GM23338 (cell line): ENCODE measurements around the gene SLC37A2. TPM values are rescaled to one million over a fixed set of nuclear protein-coding genes. Genes with fewer than 3 reads are reported as not detected.

Source experiments
- ATAC-seq: fragments of 200-7000 bp; cut with Tn5 transposase; 3 replicates; pipeline ENCODE4 v1.9.1; 2020
- DNase-seq: peaks from one replicate; pipeline ENCODE4 v3.0.0-alpha.2; 2015; ENCODE audit warnings: low spot score
- H2AFZ ChIP-seq: fragments of 200-600 bp; sonication (generic); 2 replicates; pipeline ENCODE4 v1.8.0; 2016; ENCODE audit warnings: antibody characterized with exemption, mild to moderate bottlenecking, moderate library complexity
- H3F3A ChIP-seq: fragments of 200-600 bp; sonication (generic); replicated peaks from 2 replicates; pipeline ENCODE4 v1.8.0; 2017; ENCODE audit warnings: antibody characterized with exemption, mixed run types, low read depth
- H3K27ac ChIP-seq: fragments of 200-600 bp; sonication (generic); 2 replicates; pipeline ENCODE4 v1.6.1; 2016; ENCODE audit warnings: low read depth
- H3K27me3 ChIP-seq: fragments of 200-600 bp; sonication (generic); 2 replicates; pipeline ENCODE4 v1.8.0; 2016; ENCODE audit warnings: mild to moderate bottlenecking, mixed run types, moderate library complexity; ENCODE audit not compliant: insufficient read depth
- H3K36me3 ChIP-seq: fragments of 200-600 bp; sonication (generic); 2 replicates; pipeline ENCODE4 v1.8.0; 2016; ENCODE audit warnings: mild to moderate bottlenecking; ENCODE audit not compliant: insufficient read depth
- H3K4me1 ChIP-seq: fragments of 200-600 bp; sonication (generic); 2 replicates; pipeline ENCODE4 v1.8.0; 2016; ENCODE audit warnings: mild to moderate bottlenecking, moderate library complexity; ENCODE audit not compliant: insufficient read depth
- H3K4me2 ChIP-seq: fragments of 200-600 bp; sonication (generic); 2 replicates; pipeline ENCODE4 v1.7.1; 2017; ENCODE audit warnings: mixed run types
- H3K4me3 ChIP-seq: fragments of 200-600 bp; sonication (generic); 2 replicates; pipeline ENCODE4 v1.6.1; 2016; ENCODE audit warnings: mixed run types
- H3K79me2 ChIP-seq: fragments of 200-600 bp; sonication (generic); replicated peaks from 2 replicates; pipeline ENCODE4 v1.8.0; 2017; ENCODE audit warnings: mild to moderate bottlenecking; ENCODE audit not compliant: insufficient read depth
- H3K9me2 ChIP-seq: fragments of 200-600 bp; sonication (generic); 2 replicates; pipeline ENCODE4 v1.8.0; 2017; ENCODE audit not compliant: insufficient read depth
- H4K20me1 ChIP-seq: fragments of 200-600 bp; sonication (generic); replicated peaks from 2 replicates; pipeline ENCODE4 v1.8.0; 2017; ENCODE audit warnings: mild to moderate bottlenecking; ENCODE audit not compliant: insufficient read depth
- H3K27ac Mint-ChIP-seq: 2 replicates; pipeline ENCODE4 v1.8.0; 2020; ENCODE audit warnings: inconsistent platforms, mild to moderate bottlenecking, moderate library complexity, mixed read lengths
- H3K27me3 Mint-ChIP-seq: 3 replicates; pipeline ENCODE4 v1.8.0; 2022; ENCODE audit warnings: low read depth, mild to moderate bottlenecking, moderate library complexity, mixed read lengths, inconsistent platforms; ENCODE audit not compliant: insufficient read depth, poor library complexity
- H3K36me3 Mint-ChIP-seq: 3 replicates; pipeline ENCODE4 v1.8.0; 2021; ENCODE audit warnings: low read depth, mild to moderate bottlenecking, inconsistent platforms, moderate library complexity, mixed read lengths
- H3K4me1 Mint-ChIP-seq: 3 replicates; pipeline ENCODE4 v1.8.0; 2020; ENCODE audit warnings: mild to moderate bottlenecking, inconsistent platforms, mixed read lengths
- H3K4me3 Mint-ChIP-seq: 3 replicates; pipeline ENCODE4 v1.8.0; 2021; ENCODE audit warnings: moderate library complexity, mild to moderate bottlenecking, inconsistent platforms, mixed read lengths
- H3K9me3 Mint-ChIP-seq: 3 replicates; pipeline ENCODE4 v1.8.0; 2020; ENCODE audit warnings: moderate library complexity, mild to moderate bottlenecking, inconsistent platforms, mixed read lengths
- CREB1 ChIP-seq: fragments of 250-450 bp; sonication (Bioruptor Pico); IDR thresholded peaks from 2 replicates; pipeline ENCODE4 v1.5.0; 2020; ENCODE audit warnings: low read depth, mild to moderate bottlenecking, moderate library complexity
- JUNB ChIP-seq: IDR thresholded peaks from one replicate; pipeline ENCODE4 v1.6.1; 2016; ENCODE audit warnings: antibody characterized with exemption; ENCODE audit not compliant: unreplicated experiment
- POLR2AphosphoS5 ChIP-seq: IDR thresholded peaks from 2 replicates; pipeline ENCODE4 v1.6.1; 2016; ENCODE audit warnings: antibody characterized with exemption, low read depth
- ZNF114 ChIP-seq: fragments of 250-450 bp; sonication (Bioruptor Pico); IDR thresholded peaks from 2 replicates; pipeline ENCODE4 v1.5.0; 2020; ENCODE audit warnings: mild to moderate bottlenecking, moderate library complexity
- polyA plus RNA-seq: library from polyadenylated mRNA; unstranded; fragments of >200 nt; fragmentation: Nextera tagmentation; extraction: Ambion mirVana; gene quantifications from 2 replicates; pipeline ENCODE4 v1.2.1, GENCODE V29; 2016
- total RNA-seq: library from RNA; depleted of rRNA; stranded (reverse); fragments of >200 nt; shearing (Covaris generic); gene quantifications from 2 replicates; pipeline ENCODE4 v1.2.3, GENCODE V29; 2014
- TF ChIP-seq, protein P1 (sequence below): fragments of 250-450 bp; sonication (Bioruptor Pico); IDR thresholded peaks from 2 replicates; pipeline ENCODE4 v1.5.0; 2020; ENCODE audit warnings: mild to moderate bottlenecking, moderate library complexity
- TF ChIP-seq, protein P2 (sequence below), 2 experiments: fragments of 200-600 bp in 1 of 2; sonication (generic) in 1 of 2; conservative IDR thresholded peaks; 2 replicates each; pipeline versions ENCODE4 v1.5.1 to v1.6.1; 2016 to 2017; ENCODE audit warnings: antibody characterized with exemption in 2 of 2, low read depth in 2 of 2, mild to moderate bottlenecking in 2 of 2, moderate library complexity in 1 of 2

The SLC37A2 gene
- total and polyA plus RNA-seq, 2 experiments from 2014 or later = 0.40 to 1.6 TPM

DNA sequence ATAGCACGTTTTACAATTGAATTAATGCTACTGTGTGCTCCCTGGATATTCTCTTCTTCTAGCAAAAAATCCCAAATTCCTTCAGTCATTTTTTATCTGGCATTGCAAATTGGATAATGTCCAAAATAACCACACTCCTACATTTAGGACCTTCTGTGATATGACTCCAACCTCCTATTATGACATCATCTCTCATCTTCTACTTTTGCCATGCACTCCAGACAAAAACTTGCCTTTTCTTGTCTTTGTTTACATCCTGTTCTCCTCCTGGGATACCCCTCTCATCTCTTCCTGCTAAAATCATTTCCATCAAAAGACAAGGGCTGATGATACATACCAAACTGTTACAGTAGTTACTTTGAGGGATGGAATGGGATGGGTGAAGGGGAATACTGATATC lies 69.0 kb downstream of the SLC37A2 start:
- DNase-seq (no peak), ATAC-seq (no peak)
- no peaks in the 10 kb centered on the region for H3F3A ChIP-seq
- Mint-ChIP-seq H3K9me3 (no peaks in the 10 kb centered on the region; the same call in 2 of the 3 replicates), H3K27me3 (peaks cover 3% of the 10 kb centered on the region), H3K4me3 (no peak overlapping the region), H3K36me3 (no peaks in the 10 kb centered on the region), H3K27ac (no peak overlapping the region), H3K4me1 (peaks cover 5% of the 10 kb centered on the region)
- H3K4me2 ChIP-seq = no peak overlapping the region
- H3K27ac ChIP-seq = no peak overlapping the region
- H2AFZ ChIP-seq = no peak overlapping the region
- TF ChIP-seq, protein P1, sequence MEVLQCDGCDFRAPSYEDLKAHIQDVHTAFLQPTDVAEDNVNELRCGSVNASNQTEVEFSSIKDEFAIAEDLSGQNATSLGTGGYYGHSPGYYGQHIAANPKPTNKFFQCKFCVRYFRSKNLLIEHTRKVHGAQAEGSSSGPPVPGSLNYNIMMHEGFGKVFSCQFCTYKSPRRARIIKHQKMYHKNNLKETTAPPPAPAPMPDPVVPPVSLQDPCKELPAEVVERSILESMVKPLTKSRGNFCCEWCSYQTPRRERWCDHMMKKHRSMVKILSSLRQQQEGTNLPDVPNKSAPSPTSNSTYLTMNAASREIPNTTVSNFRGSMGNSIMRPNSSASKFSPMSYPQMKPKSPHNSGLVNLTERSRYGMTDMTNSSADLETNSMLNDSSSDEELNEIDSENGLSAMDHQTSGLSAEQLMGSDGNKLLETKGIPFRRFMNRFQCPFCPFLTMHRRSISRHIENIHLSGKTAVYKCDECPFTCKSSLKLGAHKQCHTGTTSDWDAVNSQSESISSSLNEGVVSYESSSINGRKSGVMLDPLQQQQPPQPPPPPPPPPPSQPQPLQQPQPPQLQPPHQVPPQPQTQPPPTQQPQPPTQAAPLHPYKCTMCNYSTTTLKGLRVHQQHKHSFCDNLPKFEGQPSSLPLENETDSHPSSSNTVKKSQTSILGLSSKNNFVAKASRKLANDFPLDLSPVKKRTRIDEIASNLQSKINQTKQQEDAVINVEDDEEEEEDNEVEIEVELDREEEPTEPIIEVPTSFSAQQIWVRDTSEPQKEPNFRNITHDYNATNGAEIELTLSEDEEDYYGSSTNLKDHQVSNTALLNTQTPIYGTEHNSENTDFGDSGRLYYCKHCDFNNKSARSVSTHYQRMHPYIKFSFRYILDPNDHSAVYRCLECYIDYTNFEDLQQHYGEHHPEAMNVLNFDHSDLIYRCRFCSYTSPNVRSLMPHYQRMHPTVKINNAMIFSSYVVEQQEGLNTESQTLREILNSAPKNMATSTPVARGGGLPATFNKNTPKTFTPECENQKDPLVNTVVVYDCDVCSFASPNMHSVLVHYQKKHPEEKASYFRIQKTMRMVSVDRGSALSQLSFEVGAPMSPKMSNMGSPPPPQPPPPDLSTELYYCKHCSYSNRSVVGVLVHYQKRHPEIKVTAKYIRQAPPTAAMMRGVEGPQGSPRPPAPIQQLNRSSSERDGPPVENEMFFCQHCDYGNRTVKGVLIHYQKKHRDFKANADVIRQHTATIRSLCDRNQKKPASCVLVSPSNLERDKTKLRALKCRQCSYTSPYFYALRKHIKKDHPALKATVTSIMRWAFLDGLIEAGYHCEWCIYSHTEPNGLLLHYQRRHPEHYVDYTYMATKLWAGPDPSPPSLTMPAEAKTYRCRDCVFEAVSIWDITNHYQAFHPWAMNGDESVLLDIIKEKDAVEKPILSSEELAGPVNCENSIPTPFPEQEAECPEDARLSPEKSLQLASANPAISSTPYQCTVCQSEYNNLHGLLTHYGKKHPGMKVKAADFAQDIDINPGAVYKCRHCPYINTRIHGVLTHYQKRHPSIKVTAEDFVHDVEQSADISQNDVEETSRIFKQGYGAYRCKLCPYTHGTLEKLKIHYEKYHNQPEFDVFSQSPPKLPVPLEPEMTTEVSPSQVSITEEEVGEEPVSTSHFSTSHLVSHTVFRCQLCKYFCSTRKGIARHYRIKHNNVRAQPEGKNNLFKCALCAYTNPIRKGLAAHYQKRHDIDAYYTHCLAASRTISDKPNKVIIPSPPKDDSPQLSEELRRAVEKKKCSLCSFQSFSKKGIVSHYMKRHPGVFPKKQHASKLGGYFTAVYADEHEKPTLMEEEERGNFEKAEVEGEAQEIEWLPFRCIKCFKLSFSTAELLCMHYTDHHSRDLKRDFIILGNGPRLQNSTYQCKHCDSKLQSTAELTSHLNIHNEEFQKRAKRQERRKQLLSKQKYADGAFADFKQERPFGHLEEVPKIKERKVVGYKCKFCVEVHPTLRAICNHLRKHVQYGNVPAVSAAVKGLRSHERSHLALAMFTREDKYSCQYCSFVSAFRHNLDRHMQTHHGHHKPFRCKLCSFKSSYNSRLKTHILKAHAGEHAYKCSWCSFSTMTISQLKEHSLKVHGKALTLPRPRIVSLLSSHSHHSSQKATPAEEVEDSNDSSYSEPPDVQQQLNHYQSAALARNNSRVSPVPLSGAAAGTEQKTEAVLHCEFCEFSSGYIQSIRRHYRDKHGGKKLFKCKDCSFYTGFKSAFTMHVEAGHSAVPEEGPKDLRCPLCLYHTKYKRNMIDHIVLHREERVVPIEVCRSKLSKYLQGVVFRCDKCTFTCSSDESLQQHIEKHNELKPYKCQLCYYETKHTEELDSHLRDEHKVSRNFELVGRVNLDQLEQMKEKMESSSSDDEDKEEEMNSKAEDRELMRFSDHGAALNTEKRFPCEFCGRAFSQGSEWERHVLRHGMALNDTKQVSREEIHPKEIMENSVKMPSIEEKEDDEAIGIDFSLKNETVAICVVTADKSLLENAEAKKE (CRISPR knock-in tag) = no peak
- TF ChIP-seq JUNB (no peak), POLR2AphosphoS5 (no peak), ZNF114 (CRISPR knock-in tag) (no peak), CREB1 (CRISPR knock-in tag) (no peak)
- TF ChIP-seq, protein P2, sequence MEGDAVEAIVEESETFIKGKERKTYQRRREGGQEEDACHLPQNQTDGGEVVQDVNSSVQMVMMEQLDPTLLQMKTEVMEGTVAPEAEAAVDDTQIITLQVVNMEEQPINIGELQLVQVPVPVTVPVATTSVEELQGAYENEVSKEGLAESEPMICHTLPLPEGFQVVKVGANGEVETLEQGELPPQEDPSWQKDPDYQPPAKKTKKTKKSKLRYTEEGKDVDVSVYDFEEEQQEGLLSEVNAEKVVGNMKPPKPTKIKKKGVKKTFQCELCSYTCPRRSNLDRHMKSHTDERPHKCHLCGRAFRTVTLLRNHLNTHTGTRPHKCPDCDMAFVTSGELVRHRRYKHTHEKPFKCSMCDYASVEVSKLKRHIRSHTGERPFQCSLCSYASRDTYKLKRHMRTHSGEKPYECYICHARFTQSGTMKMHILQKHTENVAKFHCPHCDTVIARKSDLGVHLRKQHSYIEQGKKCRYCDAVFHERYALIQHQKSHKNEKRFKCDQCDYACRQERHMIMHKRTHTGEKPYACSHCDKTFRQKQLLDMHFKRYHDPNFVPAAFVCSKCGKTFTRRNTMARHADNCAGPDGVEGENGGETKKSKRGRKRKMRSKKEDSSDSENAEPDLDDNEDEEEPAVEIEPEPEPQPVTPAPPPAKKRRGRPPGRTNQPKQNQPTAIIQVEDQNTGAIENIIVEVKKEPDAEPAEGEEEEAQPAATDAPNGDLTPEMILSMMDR (conservative IDR thresholded peaks at IDR 0.05; ENCODE audit: low read depth in 2 of 2) = no peak
- no peaks in the 10 kb centered on the region for H3K9me2 ChIP-seq
- H3K4me1 ChIP-seq = no peaks in the 10 kb centered on the region; the same call in 1 of the 2 replicates
- no peaks in the 10 kb centered on the region for H3K36me3 ChIP-seq
- no peak overlapping the region for H3K4me3 ChIP-seq
- no peaks in the 10 kb centered on the region for H4K20me1 ChIP-seq
- H3K27me3 ChIP-seq = no peaks in the 10 kb centered on the region
- no peaks in the 10 kb centered on the region for H3K79me2 ChIP-seq
